GM12878 (cell line): ENCODE results near the gene CHST8. TPM values are rescaled to one million over a fixed set of nuclear protein-coding genes. Genes with fewer than 3 reads are reported as not detected.

Experiments
- ATAC-seq: fragments of 200-7000 bp; cut with Tn5 transposase; 3 replicates; pipeline ENCODE4 v1.9.1; 2020; ENCODE audit warnings: mild to moderate bottlenecking, moderate library complexity
- BruUV-seq: library from RNA; stranded (reverse); fragments of 400-500 nt; replicated peaks from 2 replicates; lab custom pipeline; 2021; lab: Mats Ljungman, UMichigan
- CTCF ChIA-PET: fragments of 300-600 bp; sonication (Branson Sonifier 250); formaldehyde crosslinking; extraction: SDS; loops from one replicate; lab custom pipeline; 2021; ENCODE audit warnings: inconsistent platforms; lab: Yijun Ruan, JAX
- POLR2A ChIA-PET: fragments of 350-600 bp; formaldehyde crosslinking; extraction: SDS; loops from one replicate; lab custom pipeline; 2021; ENCODE audit warnings: inconsistent platforms; lab: Charles Lee
- RAD21 ChIA-PET: fragments of 300-600 bp; sonication (Branson Sonifier 250); formaldehyde crosslinking; loops from one replicate; lab custom pipeline; 2023; ENCODE audit warnings: antibody characterized with exemption; ENCODE audit not compliant: unreplicated experiment; lab: Charles Lee
- SMC1A ChIA-PET: fragments of 300-600 bp; sonication (Branson Sonifier 250); formaldehyde crosslinking; loops from one replicate; lab custom pipeline; 2023; ENCODE audit not compliant: unreplicated experiment, uncharacterized antibody; lab: Charles Lee
- DNase-seq: peaks from one replicate; pipeline ENCODE4 v3.0.0-alpha.2; 2011; ENCODE audit warnings: low read depth, low spot score
- FAIRE-seq: peaks from 3 replicates; lab custom pipeline; 2011; peaks lifted over from hg19 to GRCh38; lab: Jason Lieb, UNC
- H2AFZ ChIP-seq: 2 replicates; pipeline ENCODE4 v1.6.0; 2011; ENCODE audit warnings: low read depth, low read length, control low read depth; ENCODE audit not compliant: control insufficient read depth
- H3K27ac ChIP-seq: 2 replicates; pipeline ENCODE4 v1.5.1; 2011; ENCODE audit warnings: control low read depth; ENCODE audit not compliant: control insufficient read depth, insufficient read depth
- H3K27me3 ChIP-seq, 2 experiments: replicated peaks in 1 of 2; 2 replicates each; pipeline versions ENCODE4 v1.6.0 to v1.6.1; 2011; ENCODE audit warnings: low read length in 1 of 2; ENCODE audit not compliant: control insufficient read depth in 2 of 2, insufficient read depth in 2 of 2
- H3K36me3 ChIP-seq, 2 experiments: 2 replicates each; pipeline ENCODE4 v1.5.1; 2011; ENCODE audit warnings: low read length in 1 of 2; ENCODE audit not compliant: control insufficient read depth in 2 of 2, insufficient read depth in 2 of 2
- H3K4me1 ChIP-seq: 2 replicates; pipeline ENCODE4 v1.6.1; 2011; ENCODE audit warnings: mild to moderate bottlenecking, low read length, moderate library complexity, mixed read lengths; ENCODE audit not compliant: control insufficient read depth, insufficient read depth
- H3K4me2 ChIP-seq: 2 replicates; pipeline ENCODE4 v1.6.0; 2011; ENCODE audit warnings: control low read depth; ENCODE audit not compliant: control insufficient read depth, insufficient read depth
- H3K4me3 ChIP-seq: fragments of 200-600 bp; sonication (generic); 2 replicates; pipeline ENCODE4 v1.5.1; 2016
- H3K79me2 ChIP-seq: 2 replicates; pipeline ENCODE4 v1.6.0; 2011; ENCODE audit warnings: low read length; ENCODE audit not compliant: control insufficient read depth, insufficient read depth
- H3K9ac ChIP-seq: 2 replicates; pipeline ENCODE4 v1.8.0; 2011; ENCODE audit warnings: low read length, control low read depth, mixed read lengths; ENCODE audit not compliant: control insufficient read depth, insufficient read depth
- H3K9me3 ChIP-seq: replicated peaks from 3 replicates; pipeline ENCODE4 v1.5.1; 2011; ENCODE audit warnings: mild to moderate bottlenecking, low read length; ENCODE audit not compliant: control insufficient read depth, insufficient read depth
- H4K20me1 ChIP-seq: 2 replicates; pipeline ENCODE4 v1.6.0; 2011; ENCODE audit not compliant: control insufficient read depth, insufficient read depth
- ASH2L ChIP-seq: fragments of 300-600, 200-600 bp; sonication (generic); IDR thresholded peaks from 2 replicates; pipeline ENCODE4 v1.6.1; 2017; ENCODE audit warnings: low read depth, mild to moderate bottlenecking, borderline replicate concordance
- BCL11A ChIP-seq: IDR thresholded peaks from 2 replicates; pipeline ENCODE4 v1.6.1; 2011; ENCODE audit warnings: low read depth, low read length
- CTCF ChIP-seq, 3 experiments: IDR thresholded peaks in 2 of 3; conservative IDR thresholded peaks in 1 of 3; 2 replicates each; pipeline ENCODE4 v1.5.1; 2011; ENCODE audit warnings: low read depth in 3 of 3, low read length in 3 of 3, mild to moderate bottlenecking in 3 of 3, control low read depth in 2 of 3, moderate library complexity in 2 of 3, inconsistent platforms in 1 of 3, mixed read lengths in 1 of 3; ENCODE audit not compliant: control insufficient read depth in 2 of 3, insufficient read depth in 1 of 3; ENCODE audit errors: extremely low read depth in 1 of 3
- ESRRA ChIP-seq: IDR thresholded peaks from 2 replicates; pipeline ENCODE4 v1.6.1; 2012; ENCODE audit warnings: mild to moderate bottlenecking, low read length, improper control_type of control experiment
- MEF2B ChIP-seq: fragments of 450-650 bp; IDR thresholded peaks from 2 replicates; pipeline ENCODE4 v1.6.1; 2018; ENCODE audit warnings: mild to moderate bottlenecking, moderate library complexity; ENCODE audit not compliant: partially characterized antibody, poor library complexity, severe bottlenecking
- NBN ChIP-seq: fragments of 450-650 bp; IDR thresholded peaks from 2 replicates; pipeline ENCODE4 v1.6.1; 2016
- NR2C2 ChIP-seq: IDR thresholded peaks from 2 replicates; pipeline ENCODE4 v1.6.1; 2011; ENCODE audit warnings: borderline replicate concordance, low read depth; ENCODE audit not compliant: control insufficient read depth, insufficient read length
- PBX3 ChIP-seq: IDR thresholded peaks from 2 replicates; pipeline ENCODE4 v1.6.1; 2011; ENCODE audit warnings: mild to moderate bottlenecking, low read depth, low read length, moderate library complexity; ENCODE audit not compliant: insufficient replicate concordance
- SIN3A ChIP-seq: IDR thresholded peaks from 2 replicates; pipeline ENCODE4 v1.6.1; 2012; ENCODE audit warnings: low read depth, low read length, improper control_type of control experiment
- TARDBP ChIP-seq: IDR thresholded peaks from 2 replicates; pipeline ENCODE4 v1.6.1; 2016; ENCODE audit warnings: borderline replicate concordance
- TCF7 ChIP-seq: IDR thresholded peaks from 2 replicates; pipeline ENCODE4 v1.6.1; 2014; ENCODE audit warnings: antibody characterized with exemption, borderline replicate concordance
- ZBTB4 ChIP-seq: fragments of 450-650 bp; formaldehyde crosslinking; IDR thresholded peaks from 2 replicates; pipeline ENCODE4 v1.4.0; 2022; ENCODE audit warnings: mild to moderate bottlenecking, moderate library complexity
- WGBS: methylation state at CpG from one replicate; pipeline ENCODE4 v1.1.6; 2016; ENCODE audit warnings: low lambda C conversion rate; ENCODE audit not compliant: insufficient replicate concordance, insufficient coverage; ENCODE audit errors: missing lambda C conversion rate; 5-methylcytosine and 5-hydroxymethylcytosine counted together
- in situ Hi-C: fragments of 300-500 bp; cut with MboI; formaldehyde crosslinking; loops from 9 replicates; pipeline ENCODE4 v1.14.3; 2018; ENCODE audit warnings: mixed read lengths
- intact Hi-C: fragments of 100-400 bp; cut with micrococcal nuclease; formaldehyde crosslinking; loops from one replicate; pipeline ENCODE4 v1.14.2; 2022; ENCODE audit not compliant: unreplicated experiment
- polyA plus RNA-seq, 11 experiments: library from polyadenylated mRNA; depleted of rRNA in 4 of 11; unstranded in 6 of 11; stranded (reverse) in 5 of 11; fragments of >200 nt; fragmentation: Nextera tagmentation in 4 of 11; fragmentation: Illumina TruSeq in 1 of 11; extraction: Ambion mirVana in 4 of 11; extraction: Trizol in 1 of 11; gene quantifications; 1 replicate in 1 of 11; 2 replicates in 10 of 11; pipeline versions ENCODE4 v1.2.1 to v1.2.3, GENCODE V29; 2011 to 2016; ENCODE audit warnings: inconsistent platforms in 2 of 11, missing spikeins in 2 of 11, low read depth in 1 of 11
- total RNA-seq, 4 experiments: library from RNA; depleted of rRNA in 3 of 4; stranded (reverse); fragments of >200 nt in 3 of 4; fragmentation: Illumina TruSeq in 1 of 4; extraction: Trizol in 1 of 4; gene quantifications; 2 replicates each; pipeline versions ENCODE4 v1.2.1 to v1.2.3, GENCODE V29; 2013 to 2021

The CHST8 gene
- total and polyA plus RNA-seq, 10 of the 15 experiments (the other 5 are each of a cell fraction or from before 2014, with no cell fraction given): 0.06 TPM; not detected in 9

GRCh38 chr19:33809960-33810359 is 188.2 kb downstream of the CHST8 start:
- Histone ChIP-seq H3K4me1 (no peaks in the 10 kb centered on the region), H3K27ac (no peak overlapping the region), H3K9me3 (no peaks in the 10 kb centered on the region), H3K9ac (no peak overlapping the region), H3K36me3 (no peaks in the 10 kb centered on the region), H2AFZ (no peak overlapping the region), H3K4me2 (no peak overlapping the region), H3K4me3 (no peak overlapping the region), H4K20me1 (no peaks in the 10 kb centered on the region), H3K79me2 (no peaks in the 10 kb centered on the region), H3K27me3 (no peaks in the 10 kb centered on the region)
- no TSS peak for BruUV-seq
- ATAC-seq (no peak), FAIRE-seq (no peak), DNase-seq (no peak)
- in situ Hi-C loops (no loop called here), intact Hi-C loops (no loop called here)
- POLR2A ChIA-PET: no interaction called here
- 16% methylated on average over 6 of the region's 6 CpGs for WGBS
- SMC1A ChIA-PET: no interaction called here
- CTCF ChIA-PET: no interaction called here
- TF ChIP-seq BCL11A: no peak
- RAD21 ChIA-PET: no interaction called here

- H3K9me3 ChIP-seq: no peaks in the 10 kb centered on the region
- intact Hi-C loops (no loop called here), in situ Hi-C loops (no loop called here)
- no peaks in the 10 kb centered on the region for H3K27me3 ChIP-seq
- H3K4me3 ChIP-seq: no peak overlapping the region
- no peak for DNase-seq
- no peaks in the 10 kb centered on the region for H3K79me2 ChIP-seq
- no peak overlapping the region for H2AFZ ChIP-seq
- no peaks in the 10 kb centered on the region for H3K36me3 ChIP-seq
- H3K9ac ChIP-seq: no peak overlapping the region
- BruUV-seq: no TSS peak
- no peak for FAIRE-seq
- no peak overlapping the region for H3K27ac ChIP-seq
- H4K20me1 ChIP-seq: no peaks in the 10 kb centered on the region
- no peak overlapping the region for H3K4me2 ChIP-seq
- H3K4me1 ChIP-seq: no peaks in the 10 kb centered on the region
- ChIA-PET SMC1A (no interaction called here), RAD21 (no interaction called here), CTCF (interaction anchor here (0.7 kb wide), 1 partner anchor 598 kb away, joined by 3 read pairs; no protein-coding TSS in a partner anchor), POLR2A (no interaction called here)
- 52% methylated on average over 10 of the region's 11 CpGs for WGBS
- no peak for ATAC-seq
- TF ChIP-seq CTCF (IDR thresholded peaks at IDR 0.05 in 2 of 3, conservative IDR thresholded peaks at IDR 0.05 in 1 of 3; ENCODE audit: control insufficient read depth in 2 of 3, extremely low read depth in 1 of 3, insufficient read depth in 1 of 3, low read depth in 3 of 3, low read length in 3 of 3) (no peak), TCF7 (no peak), NBN (no peak), PBX3 (no peak), NR2C2 (no peak), SIN3A (no peak), ASH2L (no peak), MEF2B (no peak), ESRRA (no peak), ZBTB4 (CRISPR knock-in tag) (no peak), TARDBP (no peak)
Observed at GRCh38 chr19:33810821-33811220, 189.1 kb downstream of the CHST8 start.
